Prostate gland (tissue), 2 donors: ENCODE data around the gene TADA1.

Source experiments
- CTCF ChIP-seq, 4 experiments: fragments of 200-600 bp in 2 of 4; fragments of 450-650 bp in 2 of 4; sonication (generic) in 2 of 4; IDR thresholded peaks; 1 replicate in 3 of 4; 2 replicates in 1 of 4; pipeline ENCODE4 v1.5.1; 2016 to 2019; ENCODE audit warnings: antibody characterized with exemption in 4 of 4, mild to moderate bottlenecking in 2 of 4, moderate library complexity in 2 of 4
- POLR2A ChIP-seq: fragments of 450-650 bp; IDR thresholded peaks from one replicate; pipeline ENCODE4 v1.6.1; 2016; ENCODE audit warnings: antibody characterized with exemption, mild to moderate bottlenecking
- POLR2AphosphoS5 ChIP-seq: sonication (generic); formaldehyde crosslinking; IDR thresholded peaks from one replicate; pipeline ENCODE4 v1.6.1; 2017; ENCODE audit warnings: antibody characterized with exemption

GRCh38 chr1:166811691-166812090 lies 64.4 kb downstream of the TADA1 start:
- TF ChIP-seq POLR2AphosphoS5 (no peak), CTCF (IDR thresholded peaks at IDR 0.05) (no peak), POLR2A (no peak)
